ENCODE measurements around the gene MFNG.

Gene MFNG

DNA sequence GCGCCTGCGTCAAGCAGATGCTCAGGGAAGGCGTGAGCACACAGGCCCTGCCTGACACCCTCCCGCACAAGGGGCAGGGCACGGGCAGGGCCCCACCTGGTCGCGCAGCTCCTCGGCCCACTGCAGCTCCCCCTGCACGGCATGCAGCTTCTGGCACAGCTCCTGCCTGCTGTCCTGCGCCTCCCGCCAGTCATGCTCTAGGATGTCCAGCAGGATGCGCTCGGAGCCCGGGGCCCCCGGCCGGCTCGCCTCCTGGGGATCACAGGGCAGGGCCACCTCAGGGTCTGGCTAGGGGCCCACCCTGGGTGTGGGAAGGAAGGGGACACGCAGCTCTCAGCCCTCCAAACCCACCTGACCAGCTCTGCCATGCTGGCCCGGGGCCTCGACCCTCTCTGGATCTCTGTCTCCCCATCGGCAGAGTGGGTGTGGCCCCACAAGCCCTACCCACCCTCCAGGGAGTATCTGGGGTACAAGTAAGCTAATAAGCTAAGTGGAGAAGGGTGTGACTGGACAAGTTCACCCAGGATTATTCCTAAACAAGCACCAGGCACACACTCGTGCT, 22.3 kb upstream of the MFNG start:
- Histone ChIP-seq H3K4me3 (replicated peaks; ENCODE audit: low read depth, low read length) (no peak overlapping the region), H3K27me3 (replicated peaks; ENCODE audit: control insufficient read depth, insufficient read depth, low read length) (no peaks in the 10 kb centered on the region; the same call in 1 of the 2 replicates), H3K36me3 (ENCODE audit: control insufficient read depth, insufficient read depth, low read length) (no peaks in the 10 kb centered on the region)
- no peak for TF ChIP-seq CTCF (IDR thresholded peaks at IDR 0.05; ENCODE audit: insufficient read depth, low read length, poor library complexity, severe bottlenecking)
- no peak for DNase-seq (ENCODE audit: extremely low read depth, insufficient read length)

- H3K36me3 ChIP-seq (ENCODE audit: control insufficient read depth, insufficient read depth, low read length): no peaks in the 10 kb centered on the region
- DNase-seq (ENCODE audit: extremely low read depth, insufficient read length): no peak
- H3K27me3 ChIP-seq (replicated peaks; ENCODE audit: control insufficient read depth, insufficient read depth, low read length): no peaks in the 10 kb centered on the region; the same call in 1 of the 2 replicates
- TF ChIP-seq CTCF (IDR thresholded peaks at IDR 0.05; ENCODE audit: insufficient read depth, low read length, poor library complexity, severe bottlenecking): no peak
- H3K4me3 ChIP-seq (replicated peaks; ENCODE audit: low read depth, low read length): no peak overlapping the region
These were observed 21.5 kb upstream of the MFNG start for GRCh38 chr22:37507731-37508130.

GRCh38 chr22:37505989-37506388, 19.8 kb upstream of the MFNG start:
- no peak overlapping the region for H3K4me3 ChIP-seq (replicated peaks; ENCODE audit: low read depth, low read length)
- no peaks in the 10 kb centered on the region; the same call in 1 of the 2 replicates for H3K27me3 ChIP-seq (replicated peaks; ENCODE audit: control insufficient read depth, insufficient read depth, low read length)
- no peak for DNase-seq (ENCODE audit: extremely low read depth, insufficient read length)
- H3K36me3 ChIP-seq (ENCODE audit: control insufficient read depth, insufficient read depth, low read length): no peaks in the 10 kb centered on the region
- no peak for TF ChIP-seq CTCF (IDR thresholded peaks at IDR 0.05; ENCODE audit: insufficient read depth, low read length, poor library complexity, severe bottlenecking)

DNA sequence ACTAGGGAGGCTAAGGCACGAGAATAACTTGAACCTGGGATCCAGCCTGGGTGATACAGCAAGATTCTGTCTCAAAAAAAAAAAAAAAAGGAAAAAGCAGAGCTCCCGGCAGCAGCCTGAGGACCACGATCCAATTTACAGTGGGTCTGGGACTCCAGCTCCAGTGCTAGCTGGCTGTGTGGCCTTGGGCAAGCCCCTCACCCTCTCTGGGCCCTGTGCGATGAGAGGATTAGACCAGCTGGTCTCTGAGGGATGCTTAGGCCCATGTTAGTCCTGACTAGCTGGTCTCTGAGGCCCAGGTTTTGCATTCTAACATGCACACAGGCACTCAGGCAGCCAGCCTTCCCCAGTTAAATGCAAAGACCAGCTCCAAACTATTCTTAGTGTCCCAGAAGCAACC, 19.4 kb upstream of the MFNG start:
- Histone ChIP-seq H3K27me3 (replicated peaks; ENCODE audit: control insufficient read depth, insufficient read depth, low read length) (no peaks in the 10 kb centered on the region; the same call in 1 of the 2 replicates), H3K4me3 (replicated peaks; ENCODE audit: low read depth, low read length) (no peak overlapping the region), H3K36me3 (ENCODE audit: control insufficient read depth, insufficient read depth, low read length) (no peaks in the 10 kb centered on the region)
- no peak for DNase-seq (ENCODE audit: extremely low read depth, insufficient read length)
- TF ChIP-seq CTCF (IDR thresholded peaks at IDR 0.05; ENCODE audit: insufficient read depth, low read length, poor library complexity, severe bottlenecking): no peak

GRCh38 chr22:37504964-37505363, 18.8 kb upstream of the MFNG start:
- Histone ChIP-seq H3K36me3 (ENCODE audit: control insufficient read depth, insufficient read depth, low read length) (no peaks in the 10 kb centered on the region), H3K4me3 (replicated peaks; ENCODE audit: low read depth, low read length) (no peak overlapping the region), H3K27me3 (replicated peaks; ENCODE audit: control insufficient read depth, insufficient read depth, low read length) (no peaks in the 10 kb centered on the region; the same call in 1 of the 2 replicates)
- TF ChIP-seq CTCF (IDR thresholded peaks at IDR 0.05; ENCODE audit: insufficient read depth, low read length, poor library complexity, severe bottlenecking): no peak
- DNase-seq (ENCODE audit: extremely low read depth, insufficient read length): no peak

DNA sequence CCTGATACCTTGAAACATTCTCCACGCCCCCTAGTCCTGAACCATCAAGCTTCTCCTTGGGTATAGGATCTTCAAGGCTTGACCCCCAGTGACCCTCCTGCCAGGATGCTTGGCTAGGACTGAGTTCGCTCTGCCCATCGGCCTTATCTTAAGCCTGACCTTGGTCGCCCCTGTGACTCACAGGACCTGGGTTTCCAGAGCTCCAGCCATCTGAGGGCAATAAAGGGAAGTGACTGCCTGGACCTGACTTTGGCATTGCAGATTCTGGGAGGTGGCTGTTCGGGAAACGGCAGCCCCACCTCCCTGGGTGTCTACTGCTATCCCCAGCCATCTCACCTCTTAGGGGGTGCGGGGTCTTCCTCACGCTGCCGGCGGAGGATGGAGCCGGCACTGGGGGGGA, 17.7 kb upstream of the MFNG start:
- no peak for TF ChIP-seq CTCF (IDR thresholded peaks at IDR 0.05; ENCODE audit: insufficient read depth, low read length, poor library complexity, severe bottlenecking)
- no peak for DNase-seq (ENCODE audit: extremely low read depth, insufficient read length)
- Histone ChIP-seq H3K4me3 (replicated peaks; ENCODE audit: low read depth, low read length) (no peak overlapping the region), H3K36me3 (ENCODE audit: control insufficient read depth, insufficient read depth, low read length) (no peaks in the 10 kb centered on the region), H3K27me3 (replicated peaks; ENCODE audit: control insufficient read depth, insufficient read depth, low read length) (no peaks in the 10 kb centered on the region; the same call in 1 of the 2 replicates)

All from GM06990 (cell line).